ENCODE results near the gene GUCY2C. TPM values are rescaled to one million over a fixed set of nuclear protein-coding genes. Genes with fewer than 3 reads are reported as not detected.
A peak's percentile ranks its signal among the peaks of the same experiment; 100 is the strongest.

The GUCY2C gene
- total RNA-seq, 1 donor from 2014 or later = 1.2 TPM

DNA sequence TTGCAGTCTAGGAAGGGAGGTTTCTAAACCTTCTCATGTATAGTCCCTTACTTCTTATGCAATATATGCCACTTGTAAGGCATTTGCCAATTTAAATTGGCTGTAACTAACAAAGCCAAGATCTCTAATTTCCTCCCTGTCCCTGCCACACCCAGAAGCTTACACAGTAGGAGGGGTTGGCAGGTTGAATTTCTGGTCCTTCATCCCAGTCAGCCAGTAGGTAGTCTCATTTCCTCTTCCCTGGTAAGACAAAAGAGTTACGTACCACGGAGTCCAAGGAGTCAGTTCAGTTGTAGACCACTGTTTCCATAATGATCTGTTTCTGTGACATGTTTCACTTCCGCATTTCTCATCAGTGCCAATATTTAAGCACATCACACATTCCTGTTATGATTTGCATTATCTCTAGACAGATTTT is 81.7 kb downstream of the GUCY2C start:
- H3K9me3 Mint-ChIP-seq (ENCODE audit: low read depth) = peaks cover 20% of the 10 kb centered on the region
- TF ChIP-seq CTCF (IDR thresholded peaks at IDR 0.05; ENCODE audit: unreplicated experiment) = no peak
- no peaks in the 10 kb centered on the region for H3K27me3 Mint-ChIP-seq
- peaks cover 8% of the 10 kb centered on the region for H3K4me1 Mint-ChIP-seq (ENCODE audit: low read depth)
- no peak for DNase-seq (ENCODE audit: low spot score, unreplicated experiment)
- no peak overlapping the region for H3K27ac Mint-ChIP-seq
- H3K36me3 Mint-ChIP-seq (ENCODE audit: insufficient read depth) = peaks cover 1% of the 10 kb centered on the region
- no peak overlapping the region for H3K4me3 Mint-ChIP-seq (ENCODE audit: low read depth)

GRCh38 chr12:14613718-14614117 is 82.7 kb downstream of the GUCY2C start:
- Mint-ChIP-seq H3K36me3 (ENCODE audit: insufficient read depth) (peaks cover 1% of the 10 kb centered on the region), H3K4me1 (ENCODE audit: low read depth) (no peaks in the 10 kb centered on the region), H3K27me3 (no peaks in the 10 kb centered on the region), H3K27ac (no peak overlapping the region), H3K9me3 (ENCODE audit: low read depth) (peaks cover 21% of the 10 kb centered on the region), H3K4me3 (ENCODE audit: low read depth) (no peak overlapping the region)
- no peak for DNase-seq (ENCODE audit: low spot score, unreplicated experiment)
- no peak for TF ChIP-seq CTCF (IDR thresholded peaks at IDR 0.05; ENCODE audit: unreplicated experiment)

- no peaks in the 10 kb centered on the region for H3K27me3 Mint-ChIP-seq
- no peaks in the 10 kb centered on the region for H3K4me1 Mint-ChIP-seq (ENCODE audit: low read depth)
- H3K9me3 Mint-ChIP-seq (ENCODE audit: low read depth) = peaks cover 28% of the 10 kb centered on the region
Observed at GRCh38 chr12:14612898-14613445, 83.4 kb downstream of the GUCY2C start.

GRCh38 chr12:14612250-14612649 is 84.1 kb downstream of the GUCY2C start:
- H3K4me1 Mint-ChIP-seq (ENCODE audit: low read depth) = no peaks in the 10 kb centered on the region
- no peak overlapping the region for H3K27ac Mint-ChIP-seq
- H3K9me3 Mint-ChIP-seq (ENCODE audit: low read depth) = peaks cover 35% of the 10 kb centered on the region
- no peak for TF ChIP-seq CTCF (IDR thresholded peaks at IDR 0.05; ENCODE audit: unreplicated experiment)
- H3K36me3 Mint-ChIP-seq (ENCODE audit: insufficient read depth) = peaks cover 10% of the 10 kb centered on the region
- DNase-seq (ENCODE audit: low spot score, unreplicated experiment) = no peak
- H3K27me3 Mint-ChIP-seq = no peaks in the 10 kb centered on the region
- no peak overlapping the region for H3K4me3 Mint-ChIP-seq (ENCODE audit: low read depth)

More at GRCh38 chr12:14612898-14613445, 83.4 kb downstream of the GUCY2C start:
- no peak for DNase-seq (ENCODE audit: low spot score, unreplicated experiment)
- TF ChIP-seq CTCF (IDR thresholded peaks at IDR 0.05; ENCODE audit: unreplicated experiment) = no peak
- Mint-ChIP-seq H3K4me3 (ENCODE audit: low read depth) (no peak overlapping the region), H3K27ac (peak overlapping the region; percentile 6), H3K36me3 (ENCODE audit: insufficient read depth) (peaks cover 6% of the 10 kb centered on the region)

DNA sequence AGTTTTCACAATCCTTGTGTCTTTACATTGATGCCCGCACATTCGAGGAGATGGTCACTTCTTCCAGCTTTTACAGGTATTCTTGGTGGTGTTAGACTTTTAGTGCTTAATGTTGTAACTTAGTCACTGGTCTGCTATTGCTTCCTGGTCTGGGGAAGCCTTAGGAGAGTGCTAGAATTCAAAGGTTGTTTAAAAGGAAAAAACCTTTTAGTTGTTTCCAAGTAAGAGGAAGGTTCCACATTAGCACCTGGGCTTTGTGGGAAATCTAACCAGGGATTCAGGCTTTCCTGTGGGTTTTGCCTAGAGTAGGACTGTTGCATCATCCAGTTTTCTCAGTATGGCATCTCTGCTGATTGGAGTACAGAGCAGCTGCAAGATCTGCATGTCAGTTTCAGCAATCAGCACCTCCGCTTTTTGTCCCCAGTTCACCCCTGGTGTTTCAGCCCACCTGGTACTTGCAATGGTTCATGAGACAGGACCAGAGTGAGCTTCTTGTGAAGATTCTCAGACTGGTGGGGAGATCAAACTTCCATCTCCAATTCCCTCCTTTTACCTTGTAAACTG is 84.7 kb downstream of the GUCY2C start:
- H3K36me3 Mint-ChIP-seq (ENCODE audit: insufficient read depth) = peaks cover 10% of the 10 kb centered on the region
- H3K4me1 Mint-ChIP-seq (ENCODE audit: low read depth) = no peaks in the 10 kb centered on the region
- H3K27ac Mint-ChIP-seq = no peak overlapping the region
- DNase-seq (ENCODE audit: low spot score, unreplicated experiment) = no peak
- no peak for TF ChIP-seq CTCF (IDR thresholded peaks at IDR 0.05; ENCODE audit: unreplicated experiment)
- no peaks in the 10 kb centered on the region for H3K27me3 Mint-ChIP-seq
- peaks cover 39% of the 10 kb centered on the region for H3K9me3 Mint-ChIP-seq (ENCODE audit: low read depth)
- no peak overlapping the region for H3K4me3 Mint-ChIP-seq (ENCODE audit: low read depth)

Measured in progenitor cell of endocrine pancreas (in vitro differentiated cells).